NOMO-1 treated with dmso at 0.1 percent for 144 hours (cell line): ENCODE measurements around the gene APOF.
"Not testable (repeated sequence)": the region's sequence is repeated elsewhere in the genome, so short reads cannot be mapped to it uniquely, and the experiment has no call there.

Experiments
- DNase-seq: peaks from one replicate; lab custom pipeline; 2025; ENCODE audit not compliant: unreplicated experiment; lab: John Stamatoyannopoulos, UW

APOF gene, protein sequence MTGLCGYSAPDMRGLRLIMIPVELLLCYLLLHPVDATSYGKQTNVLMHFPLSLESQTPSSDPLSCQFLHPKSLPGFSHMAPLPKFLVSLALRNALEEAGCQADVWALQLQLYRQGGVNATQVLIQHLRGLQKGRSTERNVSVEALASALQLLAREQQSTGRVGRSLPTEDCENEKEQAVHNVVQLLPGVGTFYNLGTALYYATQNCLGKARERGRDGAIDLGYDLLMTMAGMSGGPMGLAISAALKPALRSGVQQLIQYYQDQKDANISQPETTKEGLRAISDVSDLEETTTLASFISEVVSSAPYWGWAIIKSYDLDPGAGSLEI

DNA sequence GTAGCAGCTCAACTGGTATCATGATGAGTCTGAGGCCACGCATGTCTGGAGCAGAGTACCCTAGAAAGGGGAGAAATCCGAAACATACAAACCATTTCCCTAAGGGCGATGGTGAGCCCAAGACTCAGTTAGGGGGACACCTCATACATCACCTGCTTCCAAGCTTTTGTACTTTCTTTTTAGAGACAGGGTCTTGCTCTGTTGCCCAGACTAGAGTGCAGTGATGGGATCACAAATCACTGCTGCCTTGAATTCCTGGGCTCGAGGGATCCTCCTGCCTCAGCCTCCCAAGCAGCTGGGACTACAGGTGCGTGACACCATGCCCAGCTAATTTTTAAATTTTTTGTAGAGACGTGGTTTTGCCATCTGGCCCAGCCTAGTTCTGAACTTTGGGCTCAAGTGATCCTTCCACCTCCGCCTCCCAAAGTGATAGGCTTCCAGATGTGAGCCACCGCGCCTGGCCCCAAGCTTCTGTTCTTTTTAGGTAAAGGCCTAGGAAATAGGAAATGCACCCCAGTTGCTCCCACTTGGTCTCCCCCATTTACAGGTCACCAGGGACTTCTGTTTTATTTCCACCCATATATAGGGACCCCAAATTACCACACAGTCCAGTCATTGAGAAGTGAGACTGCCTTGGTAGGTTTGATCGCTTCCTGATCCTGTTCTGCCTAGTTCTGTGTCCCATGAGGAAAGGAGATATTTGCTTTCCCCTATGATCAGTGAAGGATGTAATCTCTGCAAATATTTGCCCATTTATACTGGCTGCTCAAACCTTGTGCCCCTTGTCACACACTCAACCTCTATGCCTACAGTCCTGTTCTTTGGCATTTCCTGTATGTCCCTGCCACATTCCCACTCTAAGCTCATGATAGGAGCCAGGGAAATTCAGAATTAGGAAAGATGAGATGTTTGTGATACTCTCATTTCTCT, at the start of gene APOF:
Gene APOF, minus strand, starts transcription at position 728 of the 930 bp plus-strand sequence. Its CDS starts 112 bp downstream, at position 616.
- no peak for DNase-seq

DNA sequence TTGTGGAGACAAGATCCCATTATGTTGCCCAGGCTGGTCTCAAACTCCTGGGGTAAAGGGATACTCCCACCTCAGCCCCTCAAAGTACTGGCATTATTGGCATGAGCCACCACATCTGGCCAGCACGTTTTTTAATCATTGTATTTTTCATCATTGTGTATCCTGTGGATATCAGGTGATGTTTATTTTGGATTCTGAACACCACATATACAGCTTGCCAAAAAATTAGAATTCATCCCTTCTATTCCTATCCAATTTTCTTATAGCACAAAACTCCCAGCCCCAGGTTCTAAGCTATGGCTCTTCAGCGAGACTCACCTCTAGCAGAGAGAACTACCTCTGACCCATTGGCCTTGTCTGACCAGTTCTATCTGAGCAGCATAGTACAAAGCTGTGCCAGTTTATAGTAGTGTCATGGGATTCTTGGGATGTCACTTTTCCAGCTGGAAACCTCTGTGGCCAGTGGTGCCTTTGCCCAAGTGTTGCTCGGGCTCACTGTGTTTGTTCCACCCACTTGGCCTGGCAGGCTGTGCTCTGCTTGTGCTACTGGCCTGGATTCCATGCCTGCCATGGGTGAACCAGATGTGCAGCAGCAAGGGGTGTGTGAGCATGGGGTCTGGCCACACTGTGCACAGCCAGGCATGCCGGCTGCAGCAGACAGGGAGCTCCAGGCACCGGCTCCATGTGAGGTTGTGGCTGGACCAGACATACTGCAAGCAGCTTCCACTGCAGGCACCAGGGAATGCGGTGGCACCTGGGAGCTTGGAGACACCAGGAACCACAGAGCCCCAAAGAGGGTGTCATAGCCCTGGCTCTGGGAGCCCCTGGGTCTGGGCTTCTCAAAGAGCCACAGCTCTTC, 49.4 kb upstream of the APOF start:
- DNase-seq: no peak

DNA sequence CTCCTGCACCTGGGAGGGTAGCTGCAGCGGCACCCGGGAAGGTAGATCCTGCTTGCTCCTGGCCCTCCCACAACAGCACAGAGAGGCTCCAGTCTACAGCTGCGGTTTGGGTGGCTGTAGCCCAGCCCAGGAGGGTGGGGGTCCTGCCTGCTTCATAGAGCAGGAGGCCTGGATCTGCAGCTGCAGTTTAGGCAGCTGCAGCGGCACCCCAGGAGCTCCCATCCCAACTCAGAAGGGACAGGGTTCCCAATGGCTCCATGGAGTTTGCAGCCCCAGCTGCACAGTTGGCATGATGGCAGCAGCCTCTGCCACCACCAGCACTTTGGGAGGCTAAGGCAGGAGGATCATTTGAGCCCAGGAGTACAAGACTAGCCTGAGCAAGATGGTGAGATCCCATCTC, 48.1 kb upstream of the APOF start:
- no peak for DNase-seq

DNA sequence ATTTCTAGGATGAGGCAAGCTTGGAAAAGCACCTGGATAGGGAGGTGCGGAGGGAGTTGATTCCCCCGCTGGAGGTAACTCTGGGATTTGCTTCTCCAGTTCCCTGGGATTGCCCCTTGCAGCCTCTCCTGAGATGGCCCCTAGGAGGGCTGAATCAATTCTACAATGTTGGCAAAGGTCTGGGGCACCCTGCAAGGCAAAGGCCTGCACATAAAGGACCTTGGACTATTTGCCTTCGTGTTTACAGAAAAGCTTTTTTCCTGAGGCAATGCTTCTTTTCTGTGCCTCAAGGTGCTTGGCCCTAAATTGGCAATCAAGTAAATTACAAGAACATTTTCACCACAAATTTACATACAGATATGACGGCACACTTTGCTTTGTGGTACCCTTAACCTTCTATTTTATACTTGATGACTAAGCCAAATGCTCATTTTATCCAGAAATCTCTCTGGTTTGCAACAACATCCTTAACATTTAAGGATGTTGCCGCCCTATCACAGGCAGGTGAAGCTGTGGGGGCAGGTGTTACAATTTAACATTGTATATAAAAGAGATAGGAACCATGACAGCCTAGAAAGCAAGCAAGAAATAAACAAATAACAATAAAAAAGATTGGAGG, 46.3 kb upstream of the APOF start:
- DNase-seq: no peak

DNA sequence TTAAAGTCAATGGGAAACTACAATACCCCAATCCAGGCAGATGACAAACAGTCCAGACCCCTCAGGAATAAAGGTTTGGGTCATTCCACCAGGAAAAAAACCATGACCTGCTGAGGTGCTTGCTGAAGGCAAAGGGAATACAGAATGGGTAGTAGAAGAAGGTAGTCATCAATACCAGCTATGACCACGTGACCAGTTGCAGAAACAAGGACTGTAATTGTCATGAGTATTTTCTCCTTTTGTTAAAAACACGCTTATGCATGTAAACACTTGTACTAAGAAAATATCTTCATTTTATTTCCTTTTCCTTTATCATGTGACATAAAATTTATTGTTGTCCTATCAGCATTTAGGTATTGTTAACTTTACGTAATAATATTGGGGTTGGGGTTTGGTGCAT, 41.6 kb upstream of the APOF start:
- DNase-seq: not testable (repeated sequence)

DNA sequence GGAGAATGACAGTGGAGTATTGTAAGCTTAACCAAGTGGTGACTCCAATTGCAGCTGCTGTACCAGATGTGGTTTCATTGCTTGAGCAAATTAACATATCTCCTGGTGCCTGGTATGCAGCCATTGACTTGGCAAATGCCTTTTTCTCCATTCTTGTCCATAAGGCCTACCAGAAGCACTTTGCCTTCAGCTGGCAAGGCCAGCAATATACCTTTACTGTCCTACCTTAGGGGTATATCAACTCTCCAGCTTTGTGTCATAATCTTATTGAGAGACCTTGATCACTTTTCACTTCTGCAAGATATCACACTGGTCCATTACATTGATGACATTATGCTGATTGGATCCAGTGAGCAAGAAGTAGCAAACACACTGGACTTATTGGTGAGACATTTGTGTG, 39.0 kb upstream of the APOF start:
- DNase-seq: not testable (repeated sequence)

DNA sequence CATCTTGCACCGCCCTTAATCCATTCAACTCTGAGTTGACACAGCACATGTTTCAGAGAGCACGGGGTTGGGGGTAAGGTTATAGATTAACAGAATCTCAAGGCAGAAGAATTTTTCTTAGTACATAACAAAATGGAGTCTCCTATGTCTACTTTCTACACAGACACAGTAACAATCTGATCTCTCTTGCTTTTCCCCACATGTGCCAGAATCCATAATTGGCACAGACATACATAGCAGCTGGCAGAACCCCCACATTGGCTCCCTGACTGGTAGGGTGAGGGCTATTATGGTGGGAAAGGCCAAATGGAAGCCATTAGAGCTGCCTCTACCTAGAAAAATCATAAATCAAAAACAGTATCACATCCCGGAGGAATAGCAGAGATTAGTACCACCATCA, 38.5 kb upstream of the APOF start:
- DNase-seq: not testable (repeated sequence)

DNA sequence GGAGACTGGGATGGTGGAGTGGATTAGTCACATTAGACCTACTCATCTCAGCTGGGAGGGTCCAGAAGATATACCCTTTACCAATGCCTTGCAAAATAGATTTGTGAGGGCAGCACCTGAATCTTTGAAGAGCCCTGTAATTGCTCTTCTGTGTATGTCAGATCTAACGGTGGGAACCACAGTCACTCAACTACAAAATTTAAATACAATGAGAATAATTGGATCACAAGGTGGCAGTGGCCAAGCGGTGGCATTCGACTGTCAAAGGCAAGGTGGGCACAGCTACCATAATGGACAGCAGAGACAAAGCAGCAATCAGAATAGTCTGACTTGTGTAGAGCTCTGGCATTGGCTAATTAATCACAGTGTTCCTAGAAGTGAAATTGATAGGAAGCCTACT, 36.8 kb upstream of the APOF start:
- DNase-seq: not testable (repeated sequence)

DNA sequence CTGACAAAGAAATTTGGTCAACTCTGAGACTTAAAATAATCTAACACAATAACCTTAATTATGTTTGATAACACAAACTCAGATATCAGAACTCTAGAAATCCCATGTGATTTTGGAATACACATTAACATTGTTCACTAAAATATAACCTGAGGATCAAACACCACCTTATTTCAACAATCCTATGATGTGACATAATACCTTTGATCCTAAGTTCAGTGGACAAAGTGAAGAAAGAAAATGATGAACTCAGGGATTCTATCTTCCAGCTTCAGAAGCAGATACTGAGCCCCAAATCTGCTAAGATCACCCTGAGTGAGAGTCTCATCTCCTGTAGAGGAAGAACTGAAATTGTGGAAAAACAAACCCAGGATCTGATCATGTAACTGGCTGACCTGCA, 35.7 kb upstream of the APOF start:
- DNase-seq: no peak

DNA sequence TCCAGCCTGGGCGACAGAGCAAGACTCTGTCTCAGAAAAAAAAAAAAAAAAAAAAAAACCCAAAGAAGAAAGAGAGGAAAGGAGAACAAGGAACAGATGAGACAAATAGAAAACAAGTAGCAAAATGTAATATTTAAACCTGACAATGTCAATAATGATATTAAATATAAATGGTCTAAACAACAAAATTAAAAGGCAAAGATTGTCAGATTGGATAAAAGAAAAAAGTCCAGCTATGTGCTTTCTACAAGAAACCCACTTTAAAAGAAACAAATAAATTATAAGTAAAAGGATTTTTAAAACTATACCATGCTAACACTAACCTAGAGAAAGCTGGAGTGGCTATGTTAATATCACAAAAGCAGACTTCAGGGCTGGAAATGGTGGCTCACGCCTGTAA, 29.7 kb upstream of the APOF start:
- no peak for DNase-seq

DNA sequence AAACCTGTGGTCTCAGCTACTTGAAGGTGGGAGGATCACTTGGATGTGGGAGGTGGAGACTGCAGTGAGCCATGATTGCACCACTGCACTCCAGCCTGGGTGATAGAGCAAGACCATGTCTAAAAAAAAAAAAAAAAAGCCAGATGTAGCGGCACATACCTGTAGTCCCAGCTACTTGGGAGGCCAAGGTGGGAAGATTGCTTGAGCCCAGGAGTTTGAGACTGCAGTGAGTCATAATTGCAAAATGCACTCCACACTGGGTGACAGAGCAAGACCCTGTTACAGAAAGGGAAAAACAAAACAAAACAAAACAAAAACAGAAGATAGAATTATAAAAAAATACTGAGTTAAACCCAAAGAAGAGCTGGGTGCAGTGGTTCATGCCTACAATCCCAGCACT, 29.1 kb upstream of the APOF start:
- DNase-seq: no peak

DNA sequence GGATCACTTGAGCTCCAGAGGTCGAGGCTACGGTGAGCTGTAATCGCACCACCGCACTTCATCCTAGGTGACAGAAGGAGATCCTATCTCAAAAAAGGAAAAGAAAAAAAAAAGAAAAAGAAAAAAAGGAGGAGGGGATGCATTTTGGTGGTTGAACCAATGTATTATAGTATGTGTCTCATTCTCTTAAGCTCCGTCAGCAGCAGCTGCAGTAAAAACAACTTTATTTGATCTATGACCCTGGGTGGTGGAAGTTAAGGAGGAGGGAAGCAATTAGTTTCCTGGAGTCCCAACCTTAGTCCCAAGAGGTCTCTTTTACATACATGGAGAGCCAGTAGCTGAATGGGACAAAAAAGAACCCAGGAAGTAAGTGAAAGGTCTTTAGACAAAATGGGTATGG, 26.8 kb upstream of the APOF start:
- DNase-seq: no peak

DNA sequence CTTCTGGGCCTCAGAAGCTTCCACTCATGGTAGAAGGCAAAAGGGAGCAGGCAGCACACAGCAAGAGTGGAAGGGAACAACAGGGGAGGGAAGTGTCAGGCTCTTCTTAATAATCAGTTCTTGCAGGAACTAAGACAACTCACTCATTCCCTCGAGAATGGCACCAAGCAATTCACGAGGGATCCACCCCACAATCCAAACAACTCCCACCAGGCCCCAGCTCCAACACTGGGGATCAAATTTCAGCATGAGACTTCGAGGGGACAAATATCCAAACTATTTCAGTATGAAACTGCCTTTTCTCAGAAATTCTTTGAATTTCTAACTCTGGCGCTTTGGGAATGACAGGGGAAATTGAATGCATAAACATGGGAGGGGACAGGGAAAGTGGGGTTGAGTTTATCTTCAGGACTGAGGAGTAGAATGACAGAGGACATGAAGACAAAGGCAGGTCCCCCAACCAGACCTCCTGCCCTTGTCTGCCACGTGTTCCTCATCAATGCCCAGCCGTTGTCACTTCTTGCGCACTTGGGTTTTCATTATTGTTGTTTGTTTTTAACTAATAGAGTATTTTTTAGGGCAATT, 24.6 kb upstream of the APOF start:
- no peak for DNase-seq

DNA sequence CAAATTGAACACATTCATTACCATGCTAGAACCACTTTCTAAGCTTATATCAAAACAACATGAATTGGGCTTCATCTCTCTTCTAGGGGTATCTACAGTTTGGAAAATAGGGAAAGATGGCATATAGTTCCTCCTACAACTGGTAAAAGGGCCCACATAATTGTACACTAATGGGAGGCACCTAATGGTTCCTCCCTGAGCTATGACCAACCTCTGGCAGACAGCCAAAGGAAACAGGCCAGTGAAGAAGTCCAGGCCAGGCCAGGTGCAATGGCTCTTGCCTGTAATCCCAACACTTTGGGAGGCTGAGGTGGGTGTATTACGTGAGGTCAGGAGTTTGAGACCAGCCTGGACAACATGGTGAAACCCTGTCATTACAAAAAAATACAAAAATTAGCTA, 23.2 kb upstream of the APOF start:
- no peak for DNase-seq

DNA sequence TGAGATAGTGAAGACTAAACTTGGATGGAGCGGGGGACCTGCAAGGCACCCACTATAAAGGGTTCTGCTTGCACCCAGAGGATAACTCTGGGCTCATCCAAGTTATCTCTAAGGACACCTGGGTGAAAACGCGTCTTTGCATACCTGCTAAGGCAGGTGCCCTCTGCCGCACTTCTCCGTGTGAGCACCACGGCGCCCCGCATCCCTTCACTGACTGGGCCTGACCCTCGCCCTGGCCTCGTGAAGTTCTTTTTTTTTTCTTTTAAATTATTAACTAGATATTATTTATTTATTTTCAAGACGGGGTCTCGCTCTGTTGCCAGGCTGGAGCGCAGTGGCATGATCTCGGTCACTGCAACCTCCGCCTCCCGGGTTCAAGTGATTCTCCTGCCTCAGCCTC, 20.0 kb upstream of the APOF start:
- no peak for DNase-seq

DNA sequence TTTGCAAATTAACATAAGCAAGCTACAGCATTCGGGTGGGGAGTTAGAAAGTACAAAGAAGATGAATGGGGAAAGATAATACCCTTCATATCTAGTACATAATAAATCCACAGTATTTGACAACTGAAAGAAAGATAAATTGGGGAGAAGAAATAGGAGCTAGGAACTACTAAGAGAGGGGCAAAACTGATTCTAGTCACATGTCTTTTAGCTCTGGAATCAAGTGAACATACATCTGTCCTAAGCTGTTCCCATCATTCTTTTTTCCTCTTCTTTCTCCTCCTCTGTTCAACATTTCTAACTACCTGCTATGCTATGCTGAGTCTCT, 15.3 kb upstream of the APOF start:
- DNase-seq: no peak

DNA sequence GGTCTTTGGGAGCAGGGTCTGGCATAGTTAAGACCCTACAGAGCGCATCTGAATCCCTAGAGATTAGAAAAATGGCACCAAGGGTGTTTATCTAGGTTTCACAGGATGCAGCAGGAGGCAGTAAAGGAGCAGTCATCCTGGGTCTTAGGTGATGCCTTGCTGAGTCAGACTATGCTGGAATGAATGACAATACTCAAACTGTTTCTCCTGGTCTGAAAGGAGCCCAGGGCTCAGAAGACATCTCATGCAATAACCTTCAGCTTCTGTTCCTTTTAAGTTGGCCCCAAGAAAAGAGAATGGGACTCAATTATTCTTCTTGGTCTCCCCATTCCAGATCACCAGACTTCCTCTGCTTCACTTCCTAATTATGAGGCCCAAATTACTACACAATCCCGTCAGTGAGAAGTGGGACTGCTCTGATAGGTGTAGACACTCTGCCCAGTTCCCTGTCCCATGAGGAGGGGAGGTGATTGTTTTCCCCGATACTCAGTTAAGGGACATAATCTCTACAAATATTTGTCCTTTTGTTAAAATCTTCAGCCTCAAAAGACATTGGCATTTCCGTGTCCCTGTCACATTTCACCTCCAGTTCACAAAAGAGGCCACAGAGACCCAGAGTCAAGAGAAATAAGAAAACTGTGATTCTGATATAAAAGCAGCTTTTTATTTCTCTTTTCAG, 14.8 kb upstream of the APOF start:
- DNase-seq: no peak

DNA sequence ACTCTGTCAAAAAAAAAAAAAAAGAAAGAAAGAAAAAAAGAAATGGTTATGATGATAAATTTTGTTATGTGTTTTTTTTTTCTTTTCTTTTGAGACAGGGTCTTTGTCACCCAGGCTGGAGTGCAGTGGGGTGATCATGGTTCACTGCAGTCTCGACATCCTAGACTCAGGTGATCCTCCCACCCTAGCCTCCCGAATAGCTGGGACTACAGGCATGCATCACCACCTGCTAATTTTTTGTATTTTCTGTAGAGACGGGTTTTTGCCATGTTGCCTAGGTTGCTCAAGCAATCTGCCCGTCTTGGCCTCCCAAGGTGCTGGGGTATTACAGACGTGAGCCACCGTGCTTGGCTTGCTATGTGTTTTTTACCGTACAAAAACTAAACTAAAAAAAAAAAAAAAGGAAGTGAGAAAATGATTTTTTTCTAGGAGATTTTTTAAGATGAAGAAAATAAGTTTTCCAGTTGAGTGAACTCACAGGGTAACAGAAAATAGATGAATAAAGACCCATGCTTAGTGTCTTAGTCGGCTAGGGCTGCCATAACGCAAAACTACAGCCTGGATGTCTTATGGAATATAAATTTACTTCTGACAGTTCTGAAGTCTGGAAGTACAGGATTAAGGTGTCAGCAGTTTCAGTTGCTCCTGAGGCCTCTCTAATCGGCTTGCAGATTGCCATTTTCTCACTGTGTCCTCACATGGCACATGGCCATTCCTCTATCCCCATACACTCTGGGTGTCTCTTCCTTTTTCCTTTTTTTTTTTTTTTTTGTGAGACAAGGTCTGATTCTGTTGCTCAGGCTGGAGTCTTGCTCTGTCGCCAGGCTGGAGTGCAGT, 13.2 kb upstream of the APOF start:
- no peak for DNase-seq
